CD4-positive, alpha-beta T cell treated with Interleukin-4 for 1 hour (primary cell): ENCODE results near the gene HOXC4.

Experiments used
- DNase-seq, 2 donors: peaks; one replicate each; pipeline ENCODE4 v3.0.0-alpha.2; 2020 to 2022

Gene HOXC4

GRCh38 chr12:54053751-54054741, at the start of gene HOXC4:
TSS of gene HOXC4 (plus strand) at chr12:54053835. CDS start at chr12:54053923, 88 bp downstream.
- DNase-seq, result peak; percentile 42 to 46

- DNase-seq, result no peak
Observed at GRCh38 chr12:54004063-54004840, 49.4 kb upstream of the HOXC4 start.

GRCh38 chr12:54004841-54005530, 48.6 kb upstream of the HOXC4 start:
- no peak for DNase-seq

- DNase-seq, result no peak
Observed at GRCh38 chr12:54005531-54005852, 48.1 kb upstream of the HOXC4 start.

GRCh38 chr12:54005853-54006558, 47.6 kb upstream of the HOXC4 start:
- peak; percentile 80 to 84 for DNase-seq

- DNase-seq, result no peak
Observed at GRCh38 chr12:54006559-54007220, 46.9 kb upstream of the HOXC4 start.

- DNase-seq, result no peak
Observed at GRCh38 chr12:54007538-54008259, 45.9 kb upstream of the HOXC4 start.

- no peak for DNase-seq
Observed at GRCh38 chr12:54008260-54008552, 45.4 kb upstream of the HOXC4 start.

GRCh38 chr12:54009171-54010052, 44.2 kb upstream of the HOXC4 start:
- no peak for DNase-seq

- DNase-seq, result no peak
Observed at GRCh38 chr12:54010053-54010971, 43.3 kb upstream of the HOXC4 start.

GRCh38 chr12:54010972-54011664, 42.5 kb upstream of the HOXC4 start:
- DNase-seq, result no peak

- no peak for DNase-seq
Observed at GRCh38 chr12:54011665-54012532, 41.7 kb upstream of the HOXC4 start.

- no peak for DNase-seq
Observed at GRCh38 chr12:54012631-54013409, 40.8 kb upstream of the HOXC4 start.

GRCh38 chr12:54014377-54015017, 39.1 kb upstream of the HOXC4 start:
- DNase-seq, result no peak

- DNase-seq, result no peak
Observed at GRCh38 chr12:54015018-54015931, 38.4 kb upstream of the HOXC4 start.
